Ascending aorta (tissue), 2 donors: ENCODE data around the gene CELSR1. TPM values are rescaled to one million over a fixed set of nuclear protein-coding genes. Genes with fewer than 3 reads are reported as not detected.
"Not testable (repeated sequence)": the region's sequence is repeated elsewhere in the genome, so short reads cannot be mapped to it uniquely, and the experiment has no call there.

Source experiments
- DNase-seq, 2 donors: peaks; one replicate each; pipeline ENCODE4 v3.0.0-alpha.2; 2019; ENCODE audit warnings: low spot score in 2 of 2
- H3K27ac ChIP-seq, 2 donors: fragments of 200-600 bp; sonication (generic); one replicate each; pipeline ENCODE4 v1.5.1; 2016 to 2017; ENCODE audit warnings: mild to moderate bottlenecking in 1 of 2
- H3K27me3 ChIP-seq: fragments of 200-600 bp; sonication (generic); one replicate; pipeline ENCODE4 v1.5.1; 2017
- H3K36me3 ChIP-seq, 2 donors: fragments of 200-600 bp; sonication (generic); one replicate each; pipeline ENCODE4 v1.5.1; 2016
- H3K4me1 ChIP-seq, 2 donors: fragments of 200-600 bp; sonication (generic); one replicate each; pipeline ENCODE4 v1.5.1; 2016 to 2017; ENCODE audit warnings: mild to moderate bottlenecking in 1 of 2
- H3K4me3 ChIP-seq, 2 donors: fragments of 200-600 bp; sonication (generic); one replicate each; pipeline ENCODE4 v1.5.1; 2016 to 2017; ENCODE audit warnings: mild to moderate bottlenecking in 1 of 2
- H3K9me3 ChIP-seq, 2 donors: fragments of 200-600 bp; sonication (generic); one replicate each; pipeline ENCODE4 v1.5.1; 2016
- intact Hi-C: fragments of 100-400 bp; cut with DNase I; formaldehyde crosslinking; loops from one replicate; pipeline ENCODE4 v1.15.1; 2023
- total RNA-seq: library from RNA; depleted of rRNA; stranded (reverse); fragments of >200 nt; gene quantifications from one replicate; pipeline ENCODE4 v1.1.0, GENCODE V29; 2016
- TF ChIP-seq, protein P1 (sequence below), 3 experiments: fragments of 200-600 bp in 2 of 3; fragments of 450-650 bp in 1 of 3; sonication (generic) in 2 of 3; IDR thresholded peaks; one replicate each; pipeline ENCODE4 v1.5.1; 2016 to 2019; ENCODE audit warnings: antibody characterized with exemption in 3 of 3, mild to moderate bottlenecking in 1 of 3, moderate library complexity in 1 of 3

CELSR1 gene
- total RNA-seq, 1 donor from 2014 or later: 10.5 TPM

DNA sequence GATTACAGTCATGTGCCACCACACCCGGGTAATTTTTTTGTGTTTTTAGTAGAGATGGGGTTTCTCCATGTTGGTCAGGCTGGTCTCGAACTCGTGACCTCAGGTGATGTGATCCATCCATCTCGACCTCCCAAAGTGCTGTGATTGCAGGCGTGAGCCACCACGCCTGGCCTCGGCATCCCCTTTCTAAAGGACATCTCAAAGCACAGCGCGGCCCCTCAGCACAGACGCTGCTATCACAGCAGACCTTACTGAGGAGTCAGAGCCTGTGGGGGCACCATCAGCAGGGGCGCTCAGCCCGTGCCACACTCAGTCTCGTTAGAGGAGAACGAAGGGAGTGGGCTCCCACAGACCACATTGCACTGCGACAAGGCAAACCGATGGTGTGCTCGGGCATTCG is 19.4 kb downstream of the CELSR1 start:
- intact Hi-C loops: no loop called here
- H3K27ac ChIP-seq: no peak overlapping the region

DNA sequence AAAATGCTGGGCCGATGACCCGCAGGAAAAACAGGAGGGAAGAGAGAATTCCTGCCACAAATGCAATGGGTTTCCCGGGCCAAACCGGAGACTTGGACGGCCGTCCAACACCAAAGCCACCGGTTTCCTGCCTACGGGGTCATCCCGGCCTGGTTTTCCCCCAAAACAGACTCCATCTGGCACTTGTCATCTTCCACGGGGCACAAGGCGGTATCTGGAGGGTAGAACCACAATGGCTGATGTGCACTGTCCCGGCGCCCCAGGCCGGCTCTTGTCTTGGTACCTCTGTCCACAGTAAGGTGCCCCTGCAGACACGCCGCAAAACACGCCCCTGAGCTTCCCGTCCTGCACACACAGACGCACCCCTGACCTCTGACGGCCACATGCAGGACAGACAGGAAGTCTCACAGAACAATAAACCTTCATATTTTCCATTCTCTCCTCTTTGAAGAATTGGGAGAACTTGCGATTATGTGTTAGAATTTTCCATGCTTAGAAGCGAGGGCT is 20.1 kb downstream of the CELSR1 start:
- DNase-seq: no peak
- Histone ChIP-seq H3K27ac (no peak overlapping the region), H3K27me3 (no peaks in the 10 kb centered on the region), H3K36me3 (no peaks in the 10 kb centered on the region), H3K9me3 (no peaks in the 10 kb centered on the region), H3K4me1 (no peaks in the 10 kb centered on the region), H3K4me3 (no peak overlapping the region)
- TF ChIP-seq, protein P1, sequence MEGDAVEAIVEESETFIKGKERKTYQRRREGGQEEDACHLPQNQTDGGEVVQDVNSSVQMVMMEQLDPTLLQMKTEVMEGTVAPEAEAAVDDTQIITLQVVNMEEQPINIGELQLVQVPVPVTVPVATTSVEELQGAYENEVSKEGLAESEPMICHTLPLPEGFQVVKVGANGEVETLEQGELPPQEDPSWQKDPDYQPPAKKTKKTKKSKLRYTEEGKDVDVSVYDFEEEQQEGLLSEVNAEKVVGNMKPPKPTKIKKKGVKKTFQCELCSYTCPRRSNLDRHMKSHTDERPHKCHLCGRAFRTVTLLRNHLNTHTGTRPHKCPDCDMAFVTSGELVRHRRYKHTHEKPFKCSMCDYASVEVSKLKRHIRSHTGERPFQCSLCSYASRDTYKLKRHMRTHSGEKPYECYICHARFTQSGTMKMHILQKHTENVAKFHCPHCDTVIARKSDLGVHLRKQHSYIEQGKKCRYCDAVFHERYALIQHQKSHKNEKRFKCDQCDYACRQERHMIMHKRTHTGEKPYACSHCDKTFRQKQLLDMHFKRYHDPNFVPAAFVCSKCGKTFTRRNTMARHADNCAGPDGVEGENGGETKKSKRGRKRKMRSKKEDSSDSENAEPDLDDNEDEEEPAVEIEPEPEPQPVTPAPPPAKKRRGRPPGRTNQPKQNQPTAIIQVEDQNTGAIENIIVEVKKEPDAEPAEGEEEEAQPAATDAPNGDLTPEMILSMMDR (IDR thresholded peaks at IDR 0.05): no peak
- intact Hi-C loops: no loop called here

More for the DNA sequence above, 19.4 kb downstream of the CELSR1 start:
- Histone ChIP-seq H3K9me3 (no peaks in the 10 kb centered on the region), H3K36me3 (no peaks in the 10 kb centered on the region), H3K27me3 (no peaks in the 10 kb centered on the region), H3K4me3 (no peak overlapping the region), H3K4me1 (no peaks in the 10 kb centered on the region)
- TF ChIP-seq, protein P1 (IDR thresholded peaks at IDR 0.05): no peak
- DNase-seq: no peak

DNA sequence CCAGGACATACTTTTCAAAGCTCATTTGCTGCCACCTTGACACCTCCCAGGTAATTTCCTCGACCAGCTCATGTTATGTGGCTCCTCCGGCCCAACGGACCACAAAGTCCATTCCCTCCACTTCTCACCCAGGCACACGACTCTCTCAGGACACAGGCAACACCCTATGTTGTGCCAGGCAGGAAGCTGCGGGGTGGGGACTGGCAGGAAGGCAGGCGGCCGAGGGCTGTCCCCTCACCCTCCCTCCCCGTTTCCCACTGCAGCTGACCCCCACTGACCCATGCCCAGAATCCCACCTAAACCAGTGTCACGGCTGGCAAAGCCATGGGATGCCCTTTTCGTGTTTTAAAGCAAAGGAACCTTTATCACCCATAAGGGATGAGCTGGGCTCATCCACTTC is 20.8 kb downstream of the CELSR1 start:
- Histone ChIP-seq H3K36me3 (no peaks in the 10 kb centered on the region), H3K27ac (no peak overlapping the region), H3K4me1 (no peaks in the 10 kb centered on the region), H3K9me3 (no peaks in the 10 kb centered on the region), H3K4me3 (no peak overlapping the region), H3K27me3 (no peaks in the 10 kb centered on the region)
- TF ChIP-seq, protein P1 (IDR thresholded peaks at IDR 0.05): no peak
- intact Hi-C loops: no loop called here
- DNase-seq: no peak

DNA sequence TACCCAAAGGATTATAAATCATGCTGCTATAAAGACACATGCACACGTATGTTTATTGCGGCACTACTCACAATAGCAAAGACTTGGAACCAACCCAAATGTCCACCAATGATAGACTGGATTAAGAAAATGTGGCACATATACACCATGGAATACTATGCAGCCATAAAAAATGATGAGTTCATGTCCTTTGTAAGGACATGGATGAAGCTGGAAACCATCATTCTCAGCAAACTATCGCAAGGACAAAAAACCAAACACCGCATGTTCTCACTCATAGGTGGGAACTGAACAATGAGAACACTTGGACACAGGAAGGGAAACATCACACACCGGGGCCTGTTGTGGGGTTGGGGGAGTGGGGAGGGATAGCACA is 21.3 kb downstream of the CELSR1 start:
- H3K36me3 ChIP-seq, intact Hi-C loops, H3K4me3 ChIP-seq, H3K4me1 ChIP-seq, DNase-seq, H3K27me3 ChIP-seq, H3K9me3 ChIP-seq, H3K27ac ChIP-seq: not testable (repeated sequence)

DNA sequence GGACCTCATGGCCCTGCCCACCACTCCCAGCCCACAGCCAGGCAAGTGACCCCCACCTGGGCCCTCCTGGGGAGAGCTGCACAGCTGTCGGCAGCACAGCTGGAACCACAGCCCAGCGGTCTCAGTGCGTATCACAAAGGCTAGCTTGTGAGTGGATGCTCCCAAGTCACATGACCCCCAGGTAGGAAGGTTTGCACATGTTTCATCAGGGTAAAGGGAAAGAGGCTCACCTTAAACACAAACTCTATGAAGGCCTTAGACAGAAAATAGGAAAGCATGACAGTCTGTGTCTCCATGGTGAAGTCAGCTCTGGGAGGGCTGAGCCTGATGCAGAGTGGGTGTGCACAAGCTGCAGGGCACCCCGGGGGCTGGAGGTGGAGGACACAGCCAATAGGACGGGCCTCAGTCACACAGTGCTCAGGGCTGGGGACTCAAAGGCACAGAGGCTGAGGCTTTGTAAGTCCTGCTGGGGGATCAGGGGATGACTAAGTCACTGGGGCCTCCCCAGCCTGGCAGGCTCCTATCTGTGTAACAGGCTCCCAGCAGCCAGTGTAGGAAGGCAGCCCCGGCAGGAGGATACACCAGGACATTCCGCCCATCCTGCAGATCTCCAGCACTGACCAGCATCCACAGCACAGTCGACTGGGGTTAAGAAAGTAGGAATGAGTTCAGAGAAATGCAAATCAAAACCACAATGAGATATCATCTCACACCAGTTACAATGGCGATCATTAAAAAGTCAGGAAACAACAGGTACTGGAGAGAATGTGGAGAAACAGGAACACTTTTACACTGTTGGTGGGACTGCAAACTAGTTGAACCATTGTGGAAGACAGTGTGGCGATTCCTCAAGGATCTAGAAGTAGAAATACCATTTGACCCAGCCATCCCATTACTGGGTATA is 22.0 kb downstream of the CELSR1 start:
- no peaks in the 10 kb centered on the region for H3K9me3 ChIP-seq
- intact Hi-C loops: no loop called here
- no peak overlapping the region for H3K27ac ChIP-seq
- TF ChIP-seq, protein P1 (IDR thresholded peaks at IDR 0.05): no peak
- no peak for DNase-seq
- H3K36me3 ChIP-seq: no peaks in the 10 kb centered on the region
- H3K27me3 ChIP-seq: no peaks in the 10 kb centered on the region
- H3K4me1 ChIP-seq: no peaks in the 10 kb centered on the region
- H3K4me3 ChIP-seq: no peak overlapping the region

DNA sequence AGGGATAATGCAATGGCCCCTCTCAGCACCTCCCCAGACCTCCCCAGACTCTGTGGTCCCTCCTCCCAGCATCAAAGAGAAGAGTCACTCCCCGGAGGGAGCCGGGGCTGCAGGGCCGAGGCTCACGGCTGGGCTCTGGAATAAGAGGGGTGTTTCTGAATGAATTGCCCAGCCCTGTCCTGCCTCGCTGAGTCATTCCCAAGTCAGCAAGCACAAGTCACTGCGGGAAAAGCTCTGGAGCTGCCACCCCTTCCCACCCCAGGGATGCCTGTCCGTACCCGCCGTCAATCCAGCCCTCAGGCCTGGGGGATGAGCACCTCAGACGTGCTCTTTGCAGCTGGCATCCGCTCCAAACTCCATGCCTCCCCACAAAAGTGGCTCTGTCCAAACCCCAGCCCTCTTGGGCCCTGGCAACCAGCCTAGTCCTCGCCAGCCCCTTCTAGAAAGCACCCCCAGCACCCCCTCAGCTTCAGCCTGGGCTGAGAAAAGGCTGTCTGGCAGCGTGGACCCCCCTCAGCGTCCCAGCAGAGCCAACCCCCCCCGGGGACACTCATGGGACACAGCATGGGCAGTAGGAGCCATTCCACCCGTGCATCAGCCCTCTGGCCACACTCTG is 22.7 kb downstream of the CELSR1 start:
- Histone ChIP-seq H3K9me3 (no peaks in the 10 kb centered on the region), H3K27ac (no peak overlapping the region), H3K27me3 (no peaks in the 10 kb centered on the region), H3K4me1 (no peaks in the 10 kb centered on the region), H3K4me3 (no peak overlapping the region), H3K36me3 (no peaks in the 10 kb centered on the region)
- TF ChIP-seq, protein P1 (IDR thresholded peaks at IDR 0.05): no peak
- intact Hi-C loops: no loop called here
- no peak for DNase-seq
